Skeletal muscle tissue (tissue), 4 donors: Measurements from ENCODE around the gene GPATCH4. TPM values are rescaled to one million over a fixed set of nuclear protein-coding genes. Genes with fewer than 3 reads are reported as not detected.

Experiments
- H3K27ac ChIP-seq: one replicate; pipeline ENCODE4 v1.7.0; 2013; ENCODE audit warnings: mild to moderate bottlenecking, low read depth, low read length, inconsistent platforms
- H3K27me3 ChIP-seq, 3 donors: one replicate each; pipeline ENCODE4 v1.7.0; 2013; ENCODE audit warnings: low read length in 3 of 3; ENCODE audit not compliant: control insufficient read depth in 3 of 3, insufficient read depth in 3 of 3
- H3K36me3 ChIP-seq, 3 donors: one replicate each; pipeline ENCODE4 v1.7.0; 2013; ENCODE audit warnings: low read length in 3 of 3; ENCODE audit not compliant: control insufficient read depth in 3 of 3, insufficient read depth in 3 of 3
- H3K4me1 ChIP-seq, 3 donors: one replicate each; pipeline ENCODE4 v1.7.0; 2013; ENCODE audit warnings: low read length in 3 of 3, mild to moderate bottlenecking in 3 of 3; ENCODE audit not compliant: control insufficient read depth in 3 of 3, insufficient read depth in 3 of 3
- H3K4me3 ChIP-seq, 3 donors: one replicate each; pipeline ENCODE4 v1.7.0; 2013; ENCODE audit warnings: low read length in 3 of 3
- H3K9ac ChIP-seq, 3 donors: one replicate each; pipeline ENCODE4 v1.7.0; 2013; ENCODE audit warnings: low read length in 3 of 3, mild to moderate bottlenecking in 3 of 3, moderate library complexity in 2 of 3, low read depth in 1 of 3
- H3K9me3 ChIP-seq, 3 donors: one replicate each; pipeline ENCODE4 v1.7.0; 2013; ENCODE audit warnings: low read length in 3 of 3; ENCODE audit not compliant: control insufficient read depth in 3 of 3
- total RNA-seq: library from RNA; depleted of rRNA; stranded (reverse); fragments of >200 nt; gene quantifications from one replicate; pipeline ENCODE4 v1.2.3, GENCODE V29; 2014
- donor health status: Osteomylitis.

Gene GPATCH4
- total RNA-seq, 1 donor from 2014 or later: 10.4 TPM

DNA sequence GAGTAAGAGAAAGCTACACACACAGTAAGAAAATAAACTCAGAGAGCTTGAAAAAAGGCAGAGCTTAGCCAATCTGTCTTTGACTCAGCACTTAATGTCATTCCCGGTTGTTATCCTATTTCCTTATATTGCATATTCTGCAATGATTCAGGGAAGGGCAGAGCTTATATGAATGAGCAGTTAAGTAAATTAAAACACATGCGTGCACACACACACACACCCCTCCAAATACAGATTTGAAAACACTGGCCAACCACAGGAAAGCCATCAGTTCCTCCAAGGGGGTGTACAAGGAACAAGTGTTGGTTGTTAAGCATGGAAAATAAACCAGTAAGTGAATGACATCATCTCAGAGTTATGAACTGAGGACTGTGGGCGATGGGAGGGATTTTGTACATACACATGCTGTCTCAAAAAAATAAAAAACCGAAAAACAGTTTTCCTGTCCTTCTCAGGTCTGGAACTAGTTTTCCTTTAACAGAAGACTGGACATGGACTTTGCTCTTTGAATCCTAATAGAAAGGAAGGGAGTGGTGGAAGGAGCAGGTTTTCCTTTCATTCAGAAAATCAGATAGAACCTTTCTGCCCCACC is 29.9 kb downstream of the GPATCH4 start:
- H3K27me3 ChIP-seq: peaks cover 0 to 7% (median 3%) of the 10 kb centered on the region in 3 donors
- H3K4me1 ChIP-seq: peaks cover 7 to 13% (median 11%) of the 10 kb centered on the region in 3 donors
- H3K9me3 ChIP-seq: no peaks in the 10 kb centered on the region
- no peak overlapping the region for H3K27ac ChIP-seq
- H3K36me3 ChIP-seq: no peaks in the 10 kb centered on the region
- H3K9ac ChIP-seq: no peak overlapping the region
- H3K4me3 ChIP-seq: no peak overlapping the region

DNA sequence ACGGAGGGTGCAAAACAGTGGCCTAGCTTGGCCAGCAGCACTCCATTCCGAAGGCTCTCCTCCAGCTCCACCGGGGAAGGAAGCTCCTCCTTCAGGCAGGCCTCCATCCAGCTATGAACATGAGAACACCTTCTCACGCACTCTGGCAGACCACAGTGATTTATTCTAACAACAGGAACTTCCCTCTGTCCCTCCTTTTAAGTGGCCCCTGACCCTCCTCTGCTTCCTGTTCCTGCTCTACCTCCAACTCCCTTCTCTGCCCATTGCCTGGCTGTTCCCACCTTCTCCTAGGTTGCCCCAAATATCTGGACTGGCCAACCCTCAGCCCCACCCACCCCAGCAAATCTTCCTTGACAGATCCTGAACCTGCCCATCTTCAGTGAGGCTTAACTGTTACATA is 34.8 kb downstream of the GPATCH4 start:
- Histone ChIP-seq H3K4me3 (no peak overlapping the region), H3K4me1 (no peaks in the 10 kb centered on the region), H3K9me3 (no peaks in the 10 kb centered on the region), H3K9ac (no peak overlapping the region), H3K27me3 (peaks cover 0 to 1% (median 0%) of the 10 kb centered on the region in 3 donors), H3K36me3 (no peaks in the 10 kb centered on the region), H3K27ac (no peak overlapping the region)

DNA sequence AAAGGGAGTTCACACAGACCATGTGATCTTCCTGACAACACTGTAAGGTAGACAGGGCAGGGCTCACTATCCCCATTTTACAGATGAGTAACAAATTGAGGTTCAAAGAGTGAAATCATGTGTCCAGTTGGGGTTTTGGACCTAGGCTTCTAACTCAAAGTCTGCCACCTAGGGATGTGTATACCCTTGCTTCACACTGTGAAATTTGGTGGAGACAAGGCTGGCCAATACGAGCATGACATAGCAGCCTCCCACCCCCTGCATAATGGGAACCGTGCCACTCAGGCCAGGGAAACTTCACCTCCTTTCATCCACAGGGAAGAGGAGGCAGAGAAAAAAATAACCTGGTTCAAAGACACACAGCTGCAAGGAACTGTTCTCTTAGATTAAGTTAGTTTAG is 35.8 kb downstream of the GPATCH4 start:
- Histone ChIP-seq H3K4me3 (no peak overlapping the region), H3K36me3 (no peaks in the 10 kb centered on the region), H3K27me3 (no peaks in the 10 kb centered on the region), H3K27ac (no peak overlapping the region), H3K9me3 (no peaks in the 10 kb centered on the region), H3K4me1 (no peaks in the 10 kb centered on the region), H3K9ac (no peak overlapping the region)

DNA sequence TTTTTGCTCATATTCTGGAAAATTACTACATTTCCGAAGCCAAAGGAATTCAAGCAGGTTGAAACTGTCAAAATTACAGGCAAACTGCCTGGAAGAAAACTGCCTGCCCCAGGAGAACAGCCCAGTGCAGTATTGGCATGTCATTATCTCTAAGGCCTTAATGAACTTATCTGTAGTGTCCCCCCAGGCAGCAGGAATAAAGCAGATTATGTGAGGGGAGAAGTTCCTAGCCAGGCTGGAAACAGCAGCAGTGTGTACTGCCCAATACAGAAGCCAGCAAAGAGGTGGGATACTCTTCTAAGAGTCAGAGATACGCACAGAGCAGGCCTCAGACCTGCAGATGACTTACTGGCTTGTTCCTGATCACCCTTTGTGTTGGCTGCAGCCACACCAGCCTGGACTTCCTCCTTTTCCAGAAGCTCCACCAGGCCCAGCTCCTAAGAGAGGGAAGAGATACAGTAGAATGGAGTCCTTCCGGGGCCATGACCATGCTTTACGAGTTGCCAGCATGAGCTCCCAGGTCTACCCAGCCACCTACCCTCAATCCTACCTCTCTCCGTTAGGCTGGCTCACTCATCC is 40.6 kb downstream of the GPATCH4 start:
- H3K4me3 ChIP-seq: no peak overlapping the region
- no peak overlapping the region for H3K9ac ChIP-seq
- H3K4me1 ChIP-seq: peaks cover 0 to 3% (median 0%) of the 10 kb centered on the region in 3 donors
- no peaks in the 10 kb centered on the region for H3K9me3 ChIP-seq
- H3K27me3 ChIP-seq: no peaks in the 10 kb centered on the region
- H3K27ac ChIP-seq: no peak overlapping the region
- H3K36me3 ChIP-seq: no peaks in the 10 kb centered on the region

DNA sequence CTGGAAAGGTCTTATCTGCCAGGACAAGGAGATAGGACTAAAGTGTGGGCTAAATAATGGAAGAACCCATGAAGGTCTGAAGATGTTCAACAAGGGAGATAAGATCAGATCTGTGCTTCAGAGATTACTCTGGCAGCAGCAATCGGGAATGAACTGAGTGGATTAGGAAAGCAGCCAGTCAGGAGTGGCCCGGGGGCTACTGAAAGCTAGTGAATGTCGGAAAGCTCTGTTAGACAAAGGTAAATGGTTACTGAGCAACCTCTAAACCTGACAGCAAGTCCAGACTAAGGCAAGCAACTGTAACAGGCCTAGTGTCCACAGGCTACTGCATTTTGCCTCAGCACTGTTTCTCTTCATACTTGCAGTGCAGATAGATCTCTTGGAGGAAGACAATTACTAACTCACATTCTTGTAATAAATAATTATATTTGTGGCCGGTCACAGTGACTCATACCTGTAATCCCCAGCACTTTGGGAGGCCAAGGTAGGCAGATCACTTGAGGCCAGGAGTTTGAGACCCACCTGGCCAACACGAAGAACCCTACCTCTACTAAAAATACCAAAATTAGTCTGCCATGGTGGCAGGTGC is 41.4 kb downstream of the GPATCH4 start:
- Histone ChIP-seq H3K4me3 (no peak overlapping the region), H3K27me3 (no peaks in the 10 kb centered on the region), H3K27ac (no peak overlapping the region), H3K9me3 (no peaks in the 10 kb centered on the region), H3K36me3 (no peaks in the 10 kb centered on the region), H3K4me1 (peaks cover 0 to 3% (median 0%) of the 10 kb centered on the region in 3 donors), H3K9ac (no peak overlapping the region)

DNA sequence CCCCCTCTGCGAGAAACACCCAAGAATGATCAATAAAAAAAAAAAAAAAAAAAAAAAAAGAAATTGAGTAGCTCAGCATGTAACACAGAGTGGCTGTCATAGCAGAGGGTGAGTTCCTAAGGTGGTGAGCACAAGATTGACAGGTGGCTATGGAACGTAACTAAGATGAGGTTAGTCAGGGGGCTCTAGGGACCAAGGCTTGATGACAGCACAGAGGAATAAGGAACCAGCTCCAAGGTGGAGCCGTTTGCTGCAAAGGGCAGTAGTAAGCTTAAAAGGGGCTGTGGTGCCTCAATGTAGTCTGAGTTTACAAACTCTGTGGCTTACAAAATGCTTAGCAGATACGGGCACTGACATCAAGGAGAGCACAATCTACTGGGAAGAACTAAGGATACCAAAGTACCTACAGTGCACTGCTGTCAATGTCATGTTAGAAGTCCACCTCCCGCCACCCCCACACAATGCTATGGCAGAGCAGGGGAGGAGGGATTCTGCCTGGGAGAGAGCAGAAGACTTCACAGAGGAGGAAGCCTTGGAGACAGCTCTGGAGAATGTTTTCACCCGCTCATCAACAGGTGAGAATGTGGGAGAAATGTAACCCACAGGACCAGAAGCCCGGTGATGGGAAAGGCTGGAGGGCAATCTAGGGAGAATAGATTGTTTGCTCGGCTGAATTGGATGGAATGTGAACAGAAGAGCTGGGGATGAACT is 42.0 kb downstream of the GPATCH4 start:
- H3K36me3 ChIP-seq: no peaks in the 10 kb centered on the region
- no peaks in the 10 kb centered on the region for H3K27me3 ChIP-seq
- H3K27ac ChIP-seq: no peak overlapping the region

DNA sequence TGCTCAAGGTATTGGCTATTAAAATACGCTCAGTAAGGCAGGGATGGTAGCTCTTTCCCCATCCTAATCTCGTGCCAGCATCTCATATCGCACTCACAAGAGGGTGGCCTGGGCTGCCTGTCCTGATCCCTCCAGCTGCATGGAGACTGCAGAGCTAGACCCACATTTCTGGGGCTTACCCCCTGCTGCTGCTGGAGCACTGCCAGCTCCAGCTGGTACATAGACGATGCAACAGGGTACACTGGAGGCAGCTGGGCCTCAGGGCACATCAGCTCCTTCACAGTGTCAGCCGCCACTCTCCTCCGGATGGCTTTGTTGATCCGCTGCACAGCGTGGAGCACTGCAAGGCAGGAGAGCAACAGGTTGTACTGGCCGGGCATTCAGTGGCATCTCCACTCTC is 44.9 kb downstream of the GPATCH4 start:
- Histone ChIP-seq H3K27me3 (no peaks in the 10 kb centered on the region), H3K27ac (no peak overlapping the region), H3K9ac (no peak overlapping the region), H3K9me3 (no peaks in the 10 kb centered on the region), H3K36me3 (no peaks in the 10 kb centered on the region), H3K4me1 (peaks cover 0 to 3% (median 0%) of the 10 kb centered on the region in 3 donors), H3K4me3 (no peak overlapping the region)

More for the DNA sequence above, 42.0 kb downstream of the GPATCH4 start:
- no peak overlapping the region for H3K9ac ChIP-seq
- H3K4me1 ChIP-seq: peaks cover 0 to 3% (median 0%) of the 10 kb centered on the region in 3 donors
- H3K4me3 ChIP-seq: no peak overlapping the region
- no peaks in the 10 kb centered on the region for H3K9me3 ChIP-seq

DNA sequence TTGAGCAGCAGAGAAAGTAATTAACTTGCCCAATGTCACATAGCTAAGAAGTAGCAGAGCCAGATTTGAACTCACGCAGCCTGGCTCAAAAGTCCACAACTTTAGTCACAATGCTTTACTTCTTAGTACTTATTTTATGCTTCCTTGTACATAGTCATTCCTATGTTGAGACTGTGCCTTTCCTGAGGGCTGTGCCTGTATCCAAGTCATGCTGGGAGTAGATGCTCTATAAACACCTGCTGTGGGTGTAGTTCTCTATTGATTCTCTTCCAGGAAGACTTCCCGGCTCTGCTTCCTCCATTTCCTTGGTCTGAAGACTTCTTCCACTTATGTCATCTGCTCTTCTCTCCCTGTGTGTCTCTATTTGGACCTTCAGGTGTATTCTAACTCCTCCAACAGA is 45.6 kb downstream of the GPATCH4 start:
- Histone ChIP-seq H3K9ac (no peak overlapping the region), H3K9me3 (no peaks in the 10 kb centered on the region), H3K4me3 (no peak overlapping the region), H3K27me3 (no peaks in the 10 kb centered on the region), H3K27ac (no peak overlapping the region), H3K4me1 (peaks cover 0 to 3% (median 0%) of the 10 kb centered on the region in 3 donors), H3K36me3 (no peaks in the 10 kb centered on the region)

DNA sequence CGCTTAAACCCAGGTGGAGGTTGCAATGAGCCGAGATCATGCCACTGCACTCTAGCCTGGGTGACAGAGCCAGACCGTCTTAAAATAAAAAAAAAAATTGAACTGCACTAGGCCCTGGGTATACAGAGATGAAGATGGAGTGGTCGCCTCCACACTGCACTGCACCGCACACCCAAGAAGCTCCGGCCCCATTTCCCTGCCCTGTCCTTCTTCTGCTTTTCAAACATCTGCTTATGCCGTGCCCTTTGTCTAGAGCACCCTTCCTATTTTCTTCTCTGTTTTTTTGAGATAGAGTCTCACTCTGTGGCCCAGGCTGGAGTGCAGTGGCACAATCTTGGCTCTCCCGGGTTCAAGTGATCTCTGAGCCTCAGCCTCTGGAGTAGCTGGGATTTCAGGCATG is 46.3 kb downstream of the GPATCH4 start:
- H3K36me3 ChIP-seq: no peaks in the 10 kb centered on the region
- H3K4me3 ChIP-seq: no peak overlapping the region
- no peak overlapping the region for H3K27ac ChIP-seq
- H3K27me3 ChIP-seq: no peaks in the 10 kb centered on the region
- H3K9ac ChIP-seq: no peak overlapping the region
- H3K9me3 ChIP-seq: no peaks in the 10 kb centered on the region
- peaks cover 0 to 6% (median 0%) of the 10 kb centered on the region in 3 donors for H3K4me1 ChIP-seq
